ENCODE data around the gene MRPS18C.

- TF ChIP-seq POLR2A (IDR thresholded peaks at IDR 0.05) (no peak), CTCF (IDR thresholded peaks at IDR 0.05) (no peak)
Measured at GRCh38 chr4:83473423-83473822, 17.6 kb downstream of the MRPS18C start.

Data from right lobe of liver (tissue), 4 donors.